Omental fat pad (tissue), 4 donors: ENCODE measurements around the gene HADHB. TPM values are rescaled to one million over a fixed set of nuclear protein-coding genes. Genes with fewer than 3 reads are reported as not detected.
A peak's percentile ranks its signal among the peaks of the same experiment; 100 is the strongest.

ENCODE experiments used
- ATAC-seq: fragments of 150-250 bp; one replicate; pipeline ENCODE4 v1.9.1; 2016; ENCODE audit warnings: mild to moderate bottlenecking, moderate library complexity; ENCODE audit not compliant: low FRiP score
- DNase-seq: peaks from one replicate; pipeline ENCODE4 v3.0.0-alpha.2; 2019; ENCODE audit warnings: low spot score
- CTCF ChIP-seq, 3 donors: fragments of 450-650 bp; IDR thresholded peaks; one replicate each; pipeline ENCODE4 v1.5.1; 2016 to 2017; ENCODE audit warnings: antibody characterized with exemption in 3 of 3, mild to moderate bottlenecking in 3 of 3, moderate library complexity in 2 of 3
- total RNA-seq, 4 donors: library from RNA; depleted of rRNA; stranded (reverse); fragments of >200 nt; gene quantifications; one replicate each; pipeline ENCODE4 v1.1.0, GENCODE V29; 2016

The HADHB gene
- total RNA-seq, 4 donors from 2014 or later = 130 to 213 (median 167) TPM

- peak; percentile 88 for ATAC-seq
- TF ChIP-seq CTCF (IDR thresholded peaks at IDR 0.05) = no peak
- no peak for DNase-seq
Measured at GRCh38 chr2:26292646-26293045, 47.9 kb downstream of the HADHB start.

GRCh38 chr2:26295511-26295910, 50.8 kb downstream of the HADHB start:
- no peak for TF ChIP-seq CTCF (IDR thresholded peaks at IDR 0.05)
- DNase-seq (no peak), ATAC-seq (no peak)

GRCh38 chr2:26297061-26297460, 52.3 kb downstream of the HADHB start:
- DNase-seq (no peak), ATAC-seq (no peak)
- TF ChIP-seq CTCF (IDR thresholded peaks at IDR 0.05) = no peak

GRCh38 chr2:26298286-26298637, 53.5 kb downstream of the HADHB start:
- DNase-seq (no peak), ATAC-seq (no peak)
- no peak for TF ChIP-seq CTCF (IDR thresholded peaks at IDR 0.05)

GRCh38 chr2:26298638-26299393, 54.1 kb downstream of the HADHB start:
- DNase-seq (no peak), ATAC-seq (peak; percentile 78)
- no peak for TF ChIP-seq CTCF (IDR thresholded peaks at IDR 0.05)

- DNase-seq = no peak
- TF ChIP-seq CTCF (IDR thresholded peaks at IDR 0.05) = no peak
- peak; percentile 57 for ATAC-seq
Measured at GRCh38 chr2:26299471-26300101, 54.8 kb downstream of the HADHB start.
